Endothelial cell of umbilical vein (primary cell): Measurements from ENCODE around the gene HDGFL2. TPM values are rescaled to one million over a fixed set of nuclear protein-coding genes. Genes with fewer than 3 reads are reported as not detected.

Experiments used
- BruUV-seq: library from RNA; stranded (reverse); fragments of 400-500 nt; replicated peaks from 2 replicates; lab custom pipeline; 2021; lab: Mats Ljungman, UMichigan
- CTCF ChIA-PET: fragments of 300-600, 350-600 bp; sonication (Branson Sonifier 250); formaldehyde crosslinking; loops from one replicate; lab custom pipeline; 2021; ENCODE audit warnings: antibody characterized with exemption, inconsistent platforms; lab: Charles Lee
- POLR2A ChIA-PET: fragments of 300-600, 350-600 bp; sonication (Branson Sonifier 250); formaldehyde crosslinking; loops from one replicate; lab custom pipeline; 2021; ENCODE audit warnings: antibody characterized with exemption, inconsistent platforms; lab: Charles Lee
- DNase-seq: peaks from one replicate; pipeline ENCODE4 v3.0.0-alpha.2; 2011; ENCODE audit warnings: low read depth, low spot score
- FAIRE-seq: peaks from 2 replicates; lab custom pipeline; 2011; peaks lifted over from hg19 to GRCh38; lab: Jason Lieb, UNC
- H2AFZ ChIP-seq: 2 replicates; pipeline ENCODE4 v1.6.0; 2012; ENCODE audit warnings: low read depth, low read length, control low read depth, inconsistent platforms
- H3K27ac ChIP-seq: 2 replicates; pipeline ENCODE4 v1.5.1; 2011; ENCODE audit warnings: low read depth, mild to moderate bottlenecking, control low read depth, low read length, moderate library complexity; ENCODE audit not compliant: insufficient read depth
- H3K27me3 ChIP-seq, 2 experiments: 2 replicates each; pipeline versions ENCODE4 v1.6.0 to v1.6.1; 2011; ENCODE audit warnings: low read length in 2 of 2, mixed read lengths in 1 of 2; ENCODE audit not compliant: control insufficient read depth in 2 of 2, insufficient read depth in 2 of 2
- H3K36me3 ChIP-seq, 2 experiments: 2 replicates in 1 of 2; 3 replicates in 1 of 2; pipeline ENCODE4 v1.5.1; 2011; ENCODE audit warnings: low read length in 2 of 2, mild to moderate bottlenecking in 1 of 2, moderate library complexity in 1 of 2; ENCODE audit not compliant: control insufficient read depth in 2 of 2, insufficient read depth in 2 of 2; ENCODE audit errors: extremely low read depth in 1 of 2
- H3K4me1 ChIP-seq: 3 replicates; pipeline ENCODE4 v1.5.1; 2011; ENCODE audit warnings: mild to moderate bottlenecking, low read length; ENCODE audit not compliant: control insufficient read depth, insufficient read depth; ENCODE audit errors: extremely low read depth
- H3K4me2 ChIP-seq: 2 replicates; pipeline ENCODE4 v1.6.1; 2011; ENCODE audit warnings: low read length, control low read depth, mixed read lengths; ENCODE audit not compliant: insufficient read depth
- H3K4me3 ChIP-seq, 3 experiments: fragments of 200-600 bp in 1 of 3; sonication (generic), shearing (Covaris generic) in 1 of 3; replicated peaks in 1 of 3; 2 replicates each; pipeline ENCODE4 v1.5.1; 2011 to 2016; ENCODE audit warnings: control low read depth in 3 of 3, low read length in 3 of 3, mild to moderate bottlenecking in 2 of 3, inconsistent platforms in 1 of 3, low read depth in 1 of 3, moderate library complexity in 1 of 3; ENCODE audit not compliant: insufficient read depth in 1 of 3
- H3K79me2 ChIP-seq: 2 replicates; pipeline ENCODE4 v1.6.0; 2012; ENCODE audit warnings: low read length, inconsistent platforms; ENCODE audit not compliant: control insufficient read depth, insufficient read depth
- H3K9ac ChIP-seq: replicated peaks from 2 replicates; pipeline ENCODE3; 2011; ENCODE audit warnings: low read length, control low read depth; ENCODE audit not compliant: insufficient read depth; ENCODE audit errors: extremely low read depth
- H3K9me1 ChIP-seq: replicated peaks from 3 replicates; pipeline ENCODE4 v1.6.0; 2011; ENCODE audit warnings: mild to moderate bottlenecking, low read length; ENCODE audit not compliant: control insufficient read depth, insufficient read depth; ENCODE audit errors: extremely low read depth
- H3K9me3 ChIP-seq: replicated peaks from 2 replicates; pipeline ENCODE4 v1.5.1; 2012; ENCODE audit warnings: low read length, inconsistent platforms; ENCODE audit not compliant: control insufficient read depth, insufficient read depth
- H4K20me1 ChIP-seq: replicated peaks from 2 replicates; pipeline ENCODE3; 2011; ENCODE audit warnings: mild to moderate bottlenecking, low read length; ENCODE audit not compliant: control insufficient read depth, insufficient read depth; ENCODE audit errors: extremely low read depth
- CTCF ChIP-seq, 2 donors: IDR thresholded peaks; 1 replicate in 1 of 2; 2 replicates in 1 of 2; pipeline ENCODE4 v1.5.1; 2011; ENCODE audit warnings: low read length in 2 of 2, mild to moderate bottlenecking in 2 of 2, moderate library complexity in 2 of 2, control low read depth in 1 of 2, inconsistent platforms in 1 of 2, low read depth in 1 of 2; ENCODE audit not compliant: insufficient read depth in 1 of 2; ENCODE audit errors: extremely low read depth in 1 of 2
- EZH2 ChIP-seq: IDR thresholded peaks from 2 replicates; pipeline ENCODE4 v1.6.1; 2012; ENCODE audit warnings: borderline replicate concordance, low read depth, mild to moderate bottlenecking, moderate library complexity, low read length, inconsistent platforms; ENCODE audit not compliant: severe bottlenecking
- FOS ChIP-seq: IDR thresholded peaks from 2 replicates; pipeline ENCODE4 v1.6.1; 2011; ENCODE audit warnings: mild to moderate bottlenecking, low read length, moderate library complexity, borderline replicate concordance; ENCODE audit not compliant: insufficient read depth
- GATA2 ChIP-seq: IDR thresholded peaks from 2 replicates; pipeline ENCODE4 v1.7.0; 2011; ENCODE audit warnings: low read depth, mild to moderate bottlenecking, moderate library complexity, mixed read lengths, low read length; ENCODE audit not compliant: insufficient read length, insufficient read depth
- JUN ChIP-seq: IDR thresholded peaks from 2 replicates; pipeline ENCODE4 v1.6.1; 2011; ENCODE audit warnings: borderline replicate concordance, low read depth; ENCODE audit not compliant: insufficient read length, insufficient read depth
- MAX ChIP-seq: IDR thresholded peaks from 2 replicates; pipeline ENCODE4 v1.6.1; 2011; ENCODE audit not compliant: insufficient read depth, insufficient read length
- MYC ChIP-seq: IDR thresholded peaks from one replicate; pipeline ENCODE4 v1.6.1; 2011; ENCODE audit warnings: mild to moderate bottlenecking, low read depth, low read length
- POLR2A ChIP-seq: IDR thresholded peaks from 2 replicates; pipeline ENCODE4 v1.6.1; 2012; ENCODE audit warnings: low read depth, mild to moderate bottlenecking, control low read depth, low read length
- POLR2AphosphoS5 ChIP-seq: IDR thresholded peaks from 2 replicates; pipeline ENCODE4 v1.6.1; 2012; ENCODE audit warnings: low read depth, mild to moderate bottlenecking, control low read depth, low read length, moderate library complexity; ENCODE audit not compliant: insufficient read depth
- dilution Hi-C: fragments of 300-500 bp; cut with MboI; formaldehyde crosslinking; loops from one replicate; pipeline ENCODE4 v1.15.0; 2019; ENCODE audit warnings: low sequenced_read_pairs; ENCODE audit not compliant: extremely low pct_ligation_motif_present
- intact Hi-C: fragments of 100-400 bp; cut with micrococcal nuclease; formaldehyde crosslinking; loops from one replicate; pipeline ENCODE4 v1.10.0; 2022
- polyA plus RNA-seq, 4 experiments: library from polyadenylated mRNA; depleted of rRNA in 3 of 4; stranded (reverse) in 3 of 4; unstranded in 1 of 4; fragments of >200 nt; gene quantifications; 2 replicates each; pipeline versions ENCODE4 v1.2.1 to v1.2.3, GENCODE V29; 2011 to 2012; ENCODE audit warnings: missing spikeins in 1 of 4
- total RNA-seq: library from RNA; stranded (reverse); gene quantifications from 2 replicates; pipeline ENCODE4 v1.2.3, GENCODE V29; 2021

The HDGFL2 gene
- total and polyA plus RNA-seq, 2 donors (not counting 3 experiments of a cell fraction or from before 2014, with no cell fraction given), result 39.1 to 79.6 TPM

- no peaks in the 10 kb centered on the region for H3K79me2 ChIP-seq
- H3K9ac ChIP-seq, result no peak overlapping the region
- dilution Hi-C loops, result no loop called here
- ChIA-PET POLR2A (no interaction called here), CTCF (interaction anchor here (1.0 to 3.1 kb wide), 2 partner anchors 22 to 23 kb away, joined by 3 to 10 read pairs; no protein-coding TSS in a partner anchor)
- no peaks in the 10 kb centered on the region for H3K27me3 ChIP-seq
- H3K36me3 ChIP-seq, result peaks cover 5 to 39% of the 10 kb centered on the region in 2 experiments
- H3K4me1 ChIP-seq, result peaks cover 7% of the 10 kb centered on the region
- H3K27ac ChIP-seq, result no peak overlapping the region
- intact Hi-C loops, result no loop called here
- TF ChIP-seq FOS (no peak), POLR2AphosphoS5 (no peak), EZH2 (no peak), CTCF (IDR thresholded peaks at IDR 0.05; ENCODE audit: extremely low read depth in 1 of 2, insufficient read depth in 1 of 2, low read depth in 1 of 2, low read length in 2 of 2) (no peak), JUN (no peak), POLR2A (no peak), GATA2 (no peak), MYC (no peak), MAX (no peak)
- H4K20me1 ChIP-seq, result no peaks in the 10 kb centered on the region
- H2AFZ ChIP-seq, result no peak overlapping the region
- H3K4me3 ChIP-seq, result no peak overlapping the region
- no peaks in the 10 kb centered on the region for H3K9me3 ChIP-seq
- no peaks in the 10 kb centered on the region for H3K9me1 ChIP-seq
- TSS peak; percentile 34 for BruUV-seq
- DNase-seq (no peak), FAIRE-seq (no peak)
- no peak overlapping the region for H3K4me2 ChIP-seq
Measured at GRCh38 chr19:4501691-4502090, 29.6 kb downstream of the HDGFL2 start.
